Measurements from ENCODE around the gene CENPVL3. TPM values are rescaled to one million over a fixed set of nuclear protein-coding genes. Genes with fewer than 3 reads are reported as not detected.

The CENPVL3 gene
- polyA plus RNA-seq, 1 donor from 2014 or later: 2.0 TPM

DNA sequence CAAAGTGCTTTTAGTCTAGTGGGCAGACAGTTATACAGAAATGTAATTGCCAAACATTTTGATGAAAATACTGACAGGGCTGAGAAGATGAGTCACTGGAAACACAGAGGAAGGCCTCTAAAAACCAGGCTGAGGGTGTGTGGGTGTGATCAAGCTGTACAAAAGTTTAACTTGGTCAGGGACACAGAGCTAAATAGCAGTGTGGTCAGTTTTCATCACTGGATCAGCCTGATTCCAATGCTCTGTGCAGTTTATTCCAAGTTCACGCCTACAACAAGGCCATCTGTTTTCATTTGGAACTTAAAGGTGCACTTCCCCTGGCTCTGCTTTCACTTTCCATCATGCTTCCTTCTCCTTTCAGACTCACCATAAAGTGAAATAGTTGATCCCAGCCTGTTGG is 10.6 kb downstream of the CENPVL3 start:
- Histone ChIP-seq H3K4me2 (ENCODE audit: low read length) (no peak overlapping the region), H3K79me2 (replicated peaks; ENCODE audit: insufficient read depth, low read length) (no peaks in the 10 kb centered on the region), H3K4me3 (ENCODE audit: low read length) (no peak overlapping the region), H3K36me3 (ENCODE audit: insufficient read depth, low read length) (no peaks in the 10 kb centered on the region), H3K9me3 (ENCODE audit: low read length) (no peaks in the 10 kb centered on the region), H3K9ac (ENCODE audit: low read length) (no peak overlapping the region), H3K9me2 (ENCODE audit: insufficient read depth, low read length) (no peaks in the 10 kb centered on the region), H4K20me1 (ENCODE audit: insufficient read depth) (no peaks in the 10 kb centered on the region), H3K27me3 (ENCODE audit: insufficient read depth, low read depth, low read length) (no peaks in the 10 kb centered on the region), H2AFZ (ENCODE audit: low read depth, low read length) (no peak overlapping the region), H3F3A (ENCODE audit: insufficient read depth, low read length, poor library complexity, severe bottlenecking) (no peaks in the 10 kb centered on the region), H3K27ac (ENCODE audit: low read length) (no peak overlapping the region)
- TF ChIP-seq EP300 (conservative IDR thresholded peaks at IDR 0.05; ENCODE audit: poor library complexity, severe bottlenecking) (no peak), POLR2AphosphoS5 (IDR thresholded peaks at IDR 0.05) (no peak), MXI1 (conservative IDR thresholded peaks at IDR 0.05; ENCODE audit: poor library complexity, severe bottlenecking) (no peak), SMC3 (conservative IDR thresholded peaks at IDR 0.05; ENCODE audit: poor library complexity) (no peak), EZH2 (IDR thresholded peaks at IDR 0.05; ENCODE audit: borderline replicate concordance, insufficient read depth, low read length, poor library complexity, severe bottlenecking) (no peak), TAF1 (IDR thresholded peaks at IDR 0.05; ENCODE audit: low read depth) (no peak), RAD21 (conservative IDR thresholded peaks at IDR 0.05) (no peak)
- TF ChIP-seq, protein P1, sequence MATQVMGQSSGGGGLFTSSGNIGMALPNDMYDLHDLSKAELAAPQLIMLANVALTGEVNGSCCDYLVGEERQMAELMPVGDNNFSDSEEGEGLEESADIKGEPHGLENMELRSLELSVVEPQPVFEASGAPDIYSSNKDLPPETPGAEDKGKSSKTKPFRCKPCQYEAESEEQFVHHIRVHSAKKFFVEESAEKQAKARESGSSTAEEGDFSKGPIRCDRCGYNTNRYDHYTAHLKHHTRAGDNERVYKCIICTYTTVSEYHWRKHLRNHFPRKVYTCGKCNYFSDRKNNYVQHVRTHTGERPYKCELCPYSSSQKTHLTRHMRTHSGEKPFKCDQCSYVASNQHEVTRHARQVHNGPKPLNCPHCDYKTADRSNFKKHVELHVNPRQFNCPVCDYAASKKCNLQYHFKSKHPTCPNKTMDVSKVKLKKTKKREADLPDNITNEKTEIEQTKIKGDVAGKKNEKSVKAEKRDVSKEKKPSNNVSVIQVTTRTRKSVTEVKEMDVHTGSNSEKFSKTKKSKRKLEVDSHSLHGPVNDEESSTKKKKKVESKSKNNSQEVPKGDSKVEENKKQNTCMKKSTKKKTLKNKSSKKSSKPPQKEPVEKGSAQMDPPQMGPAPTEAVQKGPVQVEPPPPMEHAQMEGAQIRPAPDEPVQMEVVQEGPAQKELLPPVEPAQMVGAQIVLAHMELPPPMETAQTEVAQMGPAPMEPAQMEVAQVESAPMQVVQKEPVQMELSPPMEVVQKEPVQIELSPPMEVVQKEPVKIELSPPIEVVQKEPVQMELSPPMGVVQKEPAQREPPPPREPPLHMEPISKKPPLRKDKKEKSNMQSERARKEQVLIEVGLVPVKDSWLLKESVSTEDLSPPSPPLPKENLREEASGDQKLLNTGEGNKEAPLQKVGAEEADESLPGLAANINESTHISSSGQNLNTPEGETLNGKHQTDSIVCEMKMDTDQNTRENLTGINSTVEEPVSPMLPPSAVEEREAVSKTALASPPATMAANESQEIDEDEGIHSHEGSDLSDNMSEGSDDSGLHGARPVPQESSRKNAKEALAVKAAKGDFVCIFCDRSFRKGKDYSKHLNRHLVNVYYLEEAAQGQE (IDR thresholded peaks at IDR 0.05; ENCODE audit: borderline replicate concordance): no peak
- TF ChIP-seq, protein P2, sequence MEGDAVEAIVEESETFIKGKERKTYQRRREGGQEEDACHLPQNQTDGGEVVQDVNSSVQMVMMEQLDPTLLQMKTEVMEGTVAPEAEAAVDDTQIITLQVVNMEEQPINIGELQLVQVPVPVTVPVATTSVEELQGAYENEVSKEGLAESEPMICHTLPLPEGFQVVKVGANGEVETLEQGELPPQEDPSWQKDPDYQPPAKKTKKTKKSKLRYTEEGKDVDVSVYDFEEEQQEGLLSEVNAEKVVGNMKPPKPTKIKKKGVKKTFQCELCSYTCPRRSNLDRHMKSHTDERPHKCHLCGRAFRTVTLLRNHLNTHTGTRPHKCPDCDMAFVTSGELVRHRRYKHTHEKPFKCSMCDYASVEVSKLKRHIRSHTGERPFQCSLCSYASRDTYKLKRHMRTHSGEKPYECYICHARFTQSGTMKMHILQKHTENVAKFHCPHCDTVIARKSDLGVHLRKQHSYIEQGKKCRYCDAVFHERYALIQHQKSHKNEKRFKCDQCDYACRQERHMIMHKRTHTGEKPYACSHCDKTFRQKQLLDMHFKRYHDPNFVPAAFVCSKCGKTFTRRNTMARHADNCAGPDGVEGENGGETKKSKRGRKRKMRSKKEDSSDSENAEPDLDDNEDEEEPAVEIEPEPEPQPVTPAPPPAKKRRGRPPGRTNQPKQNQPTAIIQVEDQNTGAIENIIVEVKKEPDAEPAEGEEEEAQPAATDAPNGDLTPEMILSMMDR (IDR thresholded peaks at IDR 0.05; ENCODE audit: poor library complexity, severe bottlenecking): no peak

DNA sequence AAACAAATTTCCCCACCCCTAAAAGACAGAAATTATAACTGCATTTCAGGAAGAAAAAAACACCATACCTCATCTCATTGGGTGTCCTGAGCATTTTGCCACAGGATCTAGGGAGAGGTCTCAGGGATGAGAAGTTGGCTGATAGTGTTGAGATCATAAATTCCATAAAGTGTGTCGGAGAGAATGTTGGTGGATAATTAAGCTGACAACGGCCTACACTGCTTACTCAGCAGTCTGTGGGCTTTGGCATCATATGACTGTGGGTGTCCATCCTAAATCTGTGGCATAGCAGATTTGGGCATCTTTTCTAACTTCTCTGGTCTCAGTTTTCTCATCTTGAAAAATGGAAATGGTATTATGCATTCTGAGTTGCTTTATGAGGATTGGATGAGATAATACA is 12.3 kb downstream of the CENPVL3 start:
- no peak overlapping the region for H3K9ac ChIP-seq (ENCODE audit: low read length)

More for the DNA sequence above, 12.3 kb downstream of the CENPVL3 start:
- Histone ChIP-seq H3K9me2 (ENCODE audit: insufficient read depth, low read length) (no peaks in the 10 kb centered on the region), H3K4me3 (ENCODE audit: low read length) (no peak overlapping the region), H3K79me2 (replicated peaks; ENCODE audit: insufficient read depth, low read length) (no peaks in the 10 kb centered on the region), H3K9me3 (ENCODE audit: low read length) (no peaks in the 10 kb centered on the region), H3K36me3 (ENCODE audit: insufficient read depth, low read length) (no peaks in the 10 kb centered on the region), H3K27me3 (ENCODE audit: insufficient read depth, low read depth, low read length) (no peaks in the 10 kb centered on the region), H3K27ac (ENCODE audit: low read length) (no peak overlapping the region), H2AFZ (ENCODE audit: low read depth, low read length) (no peak overlapping the region), H4K20me1 (ENCODE audit: insufficient read depth) (no peaks in the 10 kb centered on the region), H3F3A (ENCODE audit: insufficient read depth, low read length, poor library complexity, severe bottlenecking) (no peaks in the 10 kb centered on the region), H3K4me2 (ENCODE audit: low read length) (no peak overlapping the region)
- TF ChIP-seq POLR2AphosphoS5 (IDR thresholded peaks at IDR 0.05): no peak
- no peak for TF ChIP-seq EZH2 (IDR thresholded peaks at IDR 0.05; ENCODE audit: borderline replicate concordance, insufficient read depth, low read length, poor library complexity, severe bottlenecking)
- no peak for TF ChIP-seq MXI1 (conservative IDR thresholded peaks at IDR 0.05; ENCODE audit: poor library complexity, severe bottlenecking)
- TF ChIP-seq EP300 (conservative IDR thresholded peaks at IDR 0.05; ENCODE audit: poor library complexity, severe bottlenecking): no peak
- no peak for TF ChIP-seq RAD21 (conservative IDR thresholded peaks at IDR 0.05)
- TF ChIP-seq, protein P1 (IDR thresholded peaks at IDR 0.05; ENCODE audit: borderline replicate concordance): no peak
- TF ChIP-seq SMC3 (conservative IDR thresholded peaks at IDR 0.05; ENCODE audit: poor library complexity): no peak
- no peak for TF ChIP-seq TAF1 (IDR thresholded peaks at IDR 0.05; ENCODE audit: low read depth)
- TF ChIP-seq, protein P2 (IDR thresholded peaks at IDR 0.05; ENCODE audit: poor library complexity, severe bottlenecking): no peak
